Thoracic aorta (tissue), 2 donors: ENCODE results near the gene SIPA1L3. TPM values are rescaled to one million over a fixed set of nuclear protein-coding genes. Genes with fewer than 3 reads are reported as not detected.
A peak's percentile ranks its signal among the peaks of the same experiment; 100 is the strongest.

Source experiments
- ATAC-seq: fragments of 150-250 bp; one replicate; pipeline ENCODE4 v1.8.0; 2017; ENCODE audit warnings: low read depth; ENCODE audit not compliant: insufficient number of reproducible peaks, low FRiP score
- DNase-seq: peaks from one replicate; pipeline ENCODE4 v3.0.0-alpha.2; 2020; ENCODE audit warnings: low spot score
- H3K27ac ChIP-seq, 2 donors: fragments of 200-600 bp; sonication (generic); 1 replicate in 1 of 2; 2 replicates in 1 of 2; pipeline ENCODE4 v1.5.1; 2016; ENCODE audit warnings: mild to moderate bottlenecking in 2 of 2, moderate library complexity in 2 of 2
- H3K27me3 ChIP-seq: fragments of 200-600 bp; sonication (generic); replicated peaks from 2 replicates; pipeline ENCODE4 v1.6.0; 2016; ENCODE audit warnings: mild to moderate bottlenecking; ENCODE audit not compliant: insufficient read depth
- H3K36me3 ChIP-seq: fragments of 200-600 bp; sonication (generic); one replicate; pipeline ENCODE4 v1.5.1; 2016
- H3K4me1 ChIP-seq, 2 donors: fragments of 200-600 bp; sonication (generic); 1 replicate in 1 of 2; 2 replicates in 1 of 2; pipeline versions ENCODE4 v1.5.1 to v1.6.0; 2016; ENCODE audit warnings: low read depth in 2 of 2, mild to moderate bottlenecking in 1 of 2; ENCODE audit not compliant: control insufficient read depth in 1 of 2
- H3K4me3 ChIP-seq: fragments of 200-600 bp; sonication (generic); 2 replicates; pipeline ENCODE4 v1.5.1; 2016; ENCODE audit warnings: mild to moderate bottlenecking
- H3K9me3 ChIP-seq: fragments of 200-600 bp; sonication (generic); 2 replicates; pipeline ENCODE4 v1.5.1; 2016
- total RNA-seq, 2 donors: library from RNA; depleted of rRNA; stranded (reverse); fragments of >200 nt; gene quantifications; one replicate each; pipeline versions ENCODE4 v1.1.0 to v1.2.3, GENCODE V29; 2016
- TF ChIP-seq, protein P1 (sequence below): fragments of 200-600 bp; sonication (generic); IDR thresholded peaks from one replicate; pipeline ENCODE4 v1.5.1; 2019; ENCODE audit warnings: antibody characterized with exemption

Gene SIPA1L3
- total RNA-seq, 2 donors from 2014 or later, result 14.5 to 39.4 TPM

DNA sequence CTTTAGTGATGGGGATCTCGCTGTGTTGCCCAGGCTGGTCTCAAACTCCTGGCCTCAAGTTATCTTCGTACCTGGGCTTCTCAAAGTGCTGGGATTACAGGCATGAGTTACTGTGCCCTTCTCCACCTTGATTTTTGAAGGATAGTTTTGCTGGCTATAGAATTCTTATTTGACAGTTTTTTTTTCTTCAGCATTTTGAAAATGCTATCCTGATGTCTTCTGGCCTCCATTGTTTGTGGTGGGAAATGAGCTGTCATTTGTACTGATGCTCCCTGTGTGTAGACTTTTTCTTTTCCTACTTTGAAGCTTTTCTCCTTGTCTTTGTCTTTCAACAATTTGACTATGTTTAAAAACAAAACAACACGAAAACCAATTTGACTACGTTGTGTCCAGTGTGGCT, 54.2 kb downstream of the SIPA1L3 start:
- H3K9me3 ChIP-seq, result peaks cover 4% of the 10 kb centered on the region

DNA sequence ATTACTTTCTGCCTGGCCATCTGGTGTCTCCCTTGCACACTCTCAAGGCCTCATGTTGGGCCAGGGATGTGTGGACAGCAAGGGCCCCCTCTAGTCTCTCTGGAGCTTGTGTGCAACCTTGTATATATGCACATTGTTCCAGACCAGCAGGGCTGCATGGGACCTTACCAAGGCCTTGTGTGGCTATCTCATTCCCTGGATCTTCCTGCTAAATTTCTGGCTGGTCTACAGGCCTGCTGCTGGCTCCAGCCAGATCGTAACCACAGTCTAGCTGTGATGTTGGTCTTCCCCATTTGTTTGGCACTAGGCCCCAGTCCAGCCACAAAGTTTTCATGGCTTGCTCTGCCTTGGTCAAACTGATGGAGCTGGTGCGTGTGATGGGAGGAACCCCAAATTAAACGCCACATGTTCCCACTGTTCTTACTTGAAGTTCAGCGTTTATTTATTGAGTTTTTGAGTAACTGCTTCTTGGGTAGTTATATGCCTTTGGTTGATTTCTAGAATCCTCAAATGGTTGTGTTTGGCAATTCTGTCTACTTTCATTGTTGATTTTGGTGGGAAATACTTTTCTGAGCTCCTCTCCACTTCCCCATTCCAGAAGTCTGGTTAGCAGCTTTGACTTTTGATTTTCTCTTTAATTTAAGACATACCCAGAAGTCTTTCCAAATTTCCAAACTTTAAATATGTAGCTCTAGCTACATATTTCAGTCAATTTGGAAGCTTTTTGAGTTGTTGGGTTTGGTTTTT, 56.4 kb downstream of the SIPA1L3 start:
- H3K27me3 ChIP-seq, result no peaks in the 10 kb centered on the region
- no peak for ATAC-seq
- TF ChIP-seq, protein P1, sequence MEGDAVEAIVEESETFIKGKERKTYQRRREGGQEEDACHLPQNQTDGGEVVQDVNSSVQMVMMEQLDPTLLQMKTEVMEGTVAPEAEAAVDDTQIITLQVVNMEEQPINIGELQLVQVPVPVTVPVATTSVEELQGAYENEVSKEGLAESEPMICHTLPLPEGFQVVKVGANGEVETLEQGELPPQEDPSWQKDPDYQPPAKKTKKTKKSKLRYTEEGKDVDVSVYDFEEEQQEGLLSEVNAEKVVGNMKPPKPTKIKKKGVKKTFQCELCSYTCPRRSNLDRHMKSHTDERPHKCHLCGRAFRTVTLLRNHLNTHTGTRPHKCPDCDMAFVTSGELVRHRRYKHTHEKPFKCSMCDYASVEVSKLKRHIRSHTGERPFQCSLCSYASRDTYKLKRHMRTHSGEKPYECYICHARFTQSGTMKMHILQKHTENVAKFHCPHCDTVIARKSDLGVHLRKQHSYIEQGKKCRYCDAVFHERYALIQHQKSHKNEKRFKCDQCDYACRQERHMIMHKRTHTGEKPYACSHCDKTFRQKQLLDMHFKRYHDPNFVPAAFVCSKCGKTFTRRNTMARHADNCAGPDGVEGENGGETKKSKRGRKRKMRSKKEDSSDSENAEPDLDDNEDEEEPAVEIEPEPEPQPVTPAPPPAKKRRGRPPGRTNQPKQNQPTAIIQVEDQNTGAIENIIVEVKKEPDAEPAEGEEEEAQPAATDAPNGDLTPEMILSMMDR, result no peak
- H3K36me3 ChIP-seq, result no peaks in the 10 kb centered on the region
- H3K4me1 ChIP-seq, result peaks cover 6 to 22% of the 10 kb centered on the region in 2 donors
- no peak overlapping the region for H3K4me3 ChIP-seq
- no peak for DNase-seq
- H3K27ac ChIP-seq, result peak overlapping the region in 1 of 2 donors; percentile 6
- H3K9me3 ChIP-seq, result peaks cover 4% of the 10 kb centered on the region

More for the DNA sequence above, 54.2 kb downstream of the SIPA1L3 start:
- DNase-seq (no peak), ATAC-seq (no peak)
- Histone ChIP-seq H3K27ac (no peak overlapping the region), H3K27me3 (no peaks in the 10 kb centered on the region), H3K36me3 (no peaks in the 10 kb centered on the region), H3K4me3 (no peak overlapping the region), H3K4me1 (peaks cover 6 to 22% of the 10 kb centered on the region in 2 donors)
- TF ChIP-seq, protein P1, result no peak

DNA sequence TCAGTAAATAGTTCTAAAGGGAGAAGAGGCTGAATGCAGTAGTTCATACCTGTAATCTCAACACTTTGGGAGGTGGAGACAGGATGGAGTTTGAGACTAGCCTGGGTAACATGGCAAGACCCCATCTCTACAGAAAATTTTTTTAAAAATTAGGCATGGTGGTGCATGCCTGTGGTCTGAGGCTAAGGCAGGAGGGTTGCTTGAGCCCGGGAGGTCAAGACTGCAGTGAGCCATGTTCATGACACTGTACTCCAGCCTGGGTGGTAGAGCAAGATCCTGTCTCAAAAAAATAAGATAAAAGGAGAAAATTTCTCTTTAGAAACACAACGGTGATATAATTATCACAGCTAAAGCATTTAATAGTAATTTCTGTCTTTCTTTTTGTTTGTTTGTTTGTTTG, 57.1 kb downstream of the SIPA1L3 start:
- Histone ChIP-seq H3K27me3 (no peaks in the 10 kb centered on the region), H3K4me1 (peaks cover 6 to 22% of the 10 kb centered on the region in 2 donors), H3K36me3 (no peaks in the 10 kb centered on the region), H3K9me3 (peaks cover 4% of the 10 kb centered on the region), H3K4me3 (no peak overlapping the region), H3K27ac (no peak overlapping the region)
- DNase-seq (no peak), ATAC-seq (no peak)
- TF ChIP-seq, protein P1, result no peak

DNA sequence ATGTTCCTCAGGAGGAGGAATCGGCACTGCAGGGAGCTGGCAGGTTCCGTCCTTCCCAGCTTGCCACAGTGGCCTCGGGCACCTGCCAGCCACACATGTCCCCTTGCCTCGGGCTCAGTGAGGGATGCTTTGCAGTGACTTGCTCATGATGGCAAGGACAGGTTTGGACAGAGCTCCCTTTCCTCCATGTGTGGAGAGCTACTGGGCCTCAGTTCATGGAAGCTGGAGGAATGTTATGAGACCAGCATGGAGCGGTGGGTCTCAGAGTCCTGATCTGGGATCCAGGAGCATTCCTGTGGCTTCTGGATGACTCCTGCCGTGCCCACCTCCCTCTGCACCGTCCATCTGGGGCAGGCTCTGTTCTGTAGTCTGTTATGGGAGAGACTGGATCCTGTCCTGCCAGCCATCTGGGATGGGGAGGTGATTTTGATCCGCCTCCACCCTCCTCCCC, 59.2 kb downstream of the SIPA1L3 start:
- Histone ChIP-seq H3K4me1 (peaks cover 6 to 11% of the 10 kb centered on the region in 2 donors), H3K36me3 (no peaks in the 10 kb centered on the region), H3K27ac (no peak overlapping the region), H3K4me3 (no peak overlapping the region), H3K9me3 (peaks cover 12% of the 10 kb centered on the region), H3K27me3 (no peaks in the 10 kb centered on the region)
- no peak for DNase-seq
- TF ChIP-seq, protein P1, result no peak
- no peak for ATAC-seq

DNA sequence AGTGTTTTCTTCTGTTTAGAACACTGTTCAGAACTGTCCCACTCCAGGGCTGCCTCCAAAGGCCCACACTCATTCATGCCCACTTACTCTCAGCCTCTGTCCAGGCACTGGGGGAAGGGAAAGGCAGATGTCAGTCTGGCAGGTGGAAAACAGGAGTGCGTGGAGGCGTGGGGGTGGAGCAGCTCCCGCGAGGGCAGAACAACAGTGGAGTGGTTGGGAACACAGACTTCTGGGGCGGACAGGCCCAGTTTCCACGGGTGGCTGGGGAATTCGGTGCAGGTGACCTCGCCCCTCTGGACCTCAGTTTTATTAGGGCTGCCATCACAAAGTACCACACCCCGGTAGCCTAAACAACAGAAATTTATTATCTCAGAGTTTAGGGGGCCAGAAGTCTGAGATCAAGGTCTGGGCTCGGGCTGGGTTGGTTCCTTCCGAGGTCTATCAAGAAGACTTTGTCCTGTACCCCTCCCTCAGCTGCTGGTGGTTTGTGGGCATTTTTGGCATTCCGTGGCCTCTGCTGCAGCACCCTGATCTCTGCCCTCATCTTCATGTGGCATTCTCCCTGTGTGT, 59.7 kb downstream of the SIPA1L3 start:
- ATAC-seq, result no peak
- no peaks in the 10 kb centered on the region for H3K36me3 ChIP-seq

More for the DNA sequence above, 59.7 kb downstream of the SIPA1L3 start:
- TF ChIP-seq, protein P1, result no peak
- DNase-seq, result no peak
- H3K4me3 ChIP-seq, result no peak overlapping the region
- no peak overlapping the region for H3K27ac ChIP-seq
- H3K4me1 ChIP-seq, result peaks cover 6 to 11% of the 10 kb centered on the region in 2 donors
- H3K9me3 ChIP-seq, result peaks cover 11% of the 10 kb centered on the region
- no peaks in the 10 kb centered on the region for H3K27me3 ChIP-seq
